ENCODE measurements around the gene SLC25A21.

GRCh38 chr14:37140176-37140575 lies 32.2 kb downstream of the SLC25A21 start:
- no peak for TF ChIP-seq POLR2A (IDR thresholded peaks at IDR 0.05; ENCODE audit: low read depth, low read length)
- TF ChIP-seq EZH2 (IDR thresholded peaks at IDR 0.05; ENCODE audit: borderline replicate concordance, control insufficient read depth, low read depth, low read length) = no peak
- no peak for TF ChIP-seq CTCF (IDR thresholded peaks at IDR 0.05 in 2 of 3, conservative IDR thresholded peaks at IDR 0.05 in 1 of 3; ENCODE audit: control insufficient read depth in 2 of 3, extremely low read depth in 1 of 3, insufficient read depth in 1 of 3, low read depth in 3 of 3, low read length in 3 of 3)

Measured in GM12878 (cell line).